Testis (tissue), 3 donors: ENCODE data around the gene IL4I1. TPM values are rescaled to one million over a fixed set of nuclear protein-coding genes. Genes with fewer than 3 reads are reported as not detected.

Experiments
- DNase-seq: peaks from one replicate; pipeline ENCODE4 v3.0.0-alpha.2; 2019
- H3K27ac ChIP-seq, 2 donors: fragments of 200-600 bp; sonication (generic); one replicate each; pipeline ENCODE4 v1.5.1; 2019
- H3K27me3 ChIP-seq: fragments of 200-600 bp; sonication (generic); one replicate; pipeline ENCODE4 v1.5.1; 2019
- H3K36me3 ChIP-seq: fragments of 200-600 bp; sonication (generic); one replicate; pipeline ENCODE4 v1.5.1; 2017; ENCODE audit warnings: low read depth; ENCODE audit errors: missing control alignments
- H3K4me1 ChIP-seq: fragments of 200-600 bp; sonication (generic); one replicate; pipeline ENCODE4 v1.5.1; 2019
- H3K4me3 ChIP-seq, 2 donors: fragments of 200-600 bp; sonication (generic); one replicate each; pipeline ENCODE4 v1.5.1; 2017 to 2019
- H3K9me3 ChIP-seq: fragments of 200-600 bp; sonication (generic); one replicate; pipeline ENCODE4 v1.5.1; 2017
- POLR2A ChIP-seq: fragments of 450-650 bp; IDR thresholded peaks from one replicate; pipeline ENCODE4 v1.6.1; 2017; ENCODE audit warnings: antibody characterized with exemption, mild to moderate bottlenecking, moderate library complexity
- WGBS, 2 donors: methylation state at CpG; one replicate each; pipeline ENCODE4 v1.1.5; 2018; 5-methylcytosine and 5-hydroxymethylcytosine counted together
- intact Hi-C: fragments of 100-400 bp; cut with DNase I; formaldehyde crosslinking; loops from one replicate; pipeline ENCODE4 v1.15.1; 2023; ENCODE audit warnings: low total_unique reads
- polyA plus RNA-seq: library from polyadenylated mRNA; stranded (reverse); fragments of 350-450 nt; fragmentation: Illumina TruSeq; extraction: RNeasy Lipid Tissue Mini Kit (QIAGEN cat#74804); gene quantifications from one replicate; pipeline ENCODE4 v1.2.3, GENCODE V29; 2014; ENCODE audit warnings: low read depth, low replicate concordance; ENCODE audit not compliant: insufficient read depth
- total RNA-seq, 2 donors: library from RNA; depleted of rRNA; stranded (reverse); fragments of >200 nt; gene quantifications; one replicate each; pipeline ENCODE4 v1.2.3, GENCODE V29; 2016
- TF ChIP-seq, protein P1 (sequence below), 3 experiments: fragments of 450-650 bp in 2 of 3; fragments of 200-600 bp in 1 of 3; sonication (generic) in 1 of 3; IDR thresholded peaks; one replicate each; pipeline ENCODE4 v1.5.1; 2016 to 2019; ENCODE audit warnings: antibody characterized with exemption in 3 of 3, mild to moderate bottlenecking in 2 of 3, moderate library complexity in 1 of 3

The IL4I1 gene
- total and polyA plus RNA-seq, 3 donors from 2014 or later = 17.1 to 61.9 (median 20.4) TPM

DNA sequence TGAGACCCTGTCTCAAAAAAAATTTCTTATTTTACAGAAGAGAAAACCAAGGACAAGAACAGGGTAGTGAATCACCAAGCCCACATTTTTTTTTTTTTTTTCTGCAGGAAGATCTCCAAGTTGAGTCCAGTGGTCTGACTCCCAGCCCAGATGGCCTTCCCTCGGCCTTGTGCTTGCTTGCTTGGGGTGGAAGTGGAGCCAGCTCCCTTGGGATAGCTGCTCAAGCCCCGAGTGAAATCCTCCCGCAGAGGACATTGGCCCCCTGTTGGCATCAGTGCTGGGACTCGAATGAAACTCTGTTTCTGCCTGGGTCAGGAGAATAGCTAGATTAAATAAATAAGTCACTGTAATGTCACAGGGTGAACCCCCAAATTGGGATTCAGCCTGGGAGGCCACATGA, 42.0 kb upstream of the IL4I1 start:
- DNase-seq = peak; percentile 50
- intact Hi-C loops = no loop called here
- H3K9me3 ChIP-seq = no peaks in the 10 kb centered on the region
- H3K4me3 ChIP-seq = no peak overlapping the region
- H3K36me3 ChIP-seq = no peaks in the 10 kb centered on the region
- H3K4me1 ChIP-seq = peaks cover 7% of the 10 kb centered on the region
- TF ChIP-seq POLR2A = no peak
- TF ChIP-seq, protein P1, sequence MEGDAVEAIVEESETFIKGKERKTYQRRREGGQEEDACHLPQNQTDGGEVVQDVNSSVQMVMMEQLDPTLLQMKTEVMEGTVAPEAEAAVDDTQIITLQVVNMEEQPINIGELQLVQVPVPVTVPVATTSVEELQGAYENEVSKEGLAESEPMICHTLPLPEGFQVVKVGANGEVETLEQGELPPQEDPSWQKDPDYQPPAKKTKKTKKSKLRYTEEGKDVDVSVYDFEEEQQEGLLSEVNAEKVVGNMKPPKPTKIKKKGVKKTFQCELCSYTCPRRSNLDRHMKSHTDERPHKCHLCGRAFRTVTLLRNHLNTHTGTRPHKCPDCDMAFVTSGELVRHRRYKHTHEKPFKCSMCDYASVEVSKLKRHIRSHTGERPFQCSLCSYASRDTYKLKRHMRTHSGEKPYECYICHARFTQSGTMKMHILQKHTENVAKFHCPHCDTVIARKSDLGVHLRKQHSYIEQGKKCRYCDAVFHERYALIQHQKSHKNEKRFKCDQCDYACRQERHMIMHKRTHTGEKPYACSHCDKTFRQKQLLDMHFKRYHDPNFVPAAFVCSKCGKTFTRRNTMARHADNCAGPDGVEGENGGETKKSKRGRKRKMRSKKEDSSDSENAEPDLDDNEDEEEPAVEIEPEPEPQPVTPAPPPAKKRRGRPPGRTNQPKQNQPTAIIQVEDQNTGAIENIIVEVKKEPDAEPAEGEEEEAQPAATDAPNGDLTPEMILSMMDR (IDR thresholded peaks at IDR 0.05) = no peak
- H3K27ac ChIP-seq = no peak overlapping the region
- no peaks in the 10 kb centered on the region for H3K27me3 ChIP-seq
- 19 to 40% methylated on average over 4 of the region's 4 CpGs for WGBS, 2 donors

DNA sequence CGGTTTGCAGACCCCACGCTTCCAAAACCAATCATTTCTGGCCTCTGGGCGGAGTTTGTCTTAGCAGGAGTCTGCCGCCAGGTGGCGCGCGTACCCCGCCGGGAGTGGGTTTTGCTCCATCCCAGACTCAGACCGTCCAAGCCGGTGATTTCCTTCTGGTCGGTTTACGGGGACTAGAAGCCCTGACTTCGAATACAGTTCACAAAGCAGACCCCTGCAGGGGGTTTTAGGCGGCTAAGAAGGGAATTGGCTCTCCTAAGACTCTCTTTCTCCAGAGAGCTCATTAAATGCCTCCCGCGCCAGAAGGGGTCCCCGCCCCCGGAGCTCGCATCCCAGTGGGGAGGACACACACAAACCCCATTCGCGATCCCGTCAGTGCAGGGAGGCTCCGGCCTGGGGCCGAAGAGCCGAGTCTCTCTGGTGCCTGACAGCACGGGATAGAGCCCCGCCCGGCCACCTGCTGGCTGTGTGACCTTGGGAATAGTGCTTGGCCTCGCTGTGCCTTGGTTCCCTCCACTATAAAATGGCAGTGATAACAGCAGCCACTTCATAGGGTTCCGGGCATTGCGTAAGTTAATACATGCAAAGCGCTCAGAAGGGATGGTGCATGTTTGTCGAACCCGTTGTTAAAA, 41.2 kb upstream of the IL4I1 start:
- no peaks in the 10 kb centered on the region for H3K9me3 ChIP-seq
- no peaks in the 10 kb centered on the region for H3K36me3 ChIP-seq
- TF ChIP-seq, protein P1 (IDR thresholded peaks at IDR 0.05) = peak; percentile 94 to 97 (median 95)
- TF ChIP-seq POLR2A = no peak
- peak; percentile 86 for DNase-seq
- peak overlapping the region; percentile 41 to 49 for H3K4me3 ChIP-seq
- H3K27ac ChIP-seq = no peak overlapping the region
- intact Hi-C loops = no loop called here
- 5 to 7% methylated on average over 19 to 35 of the region's 35 CpGs for WGBS, 2 donors
- no peaks in the 10 kb centered on the region for H3K27me3 ChIP-seq
- peaks cover 7% of the 10 kb centered on the region for H3K4me1 ChIP-seq

DNA sequence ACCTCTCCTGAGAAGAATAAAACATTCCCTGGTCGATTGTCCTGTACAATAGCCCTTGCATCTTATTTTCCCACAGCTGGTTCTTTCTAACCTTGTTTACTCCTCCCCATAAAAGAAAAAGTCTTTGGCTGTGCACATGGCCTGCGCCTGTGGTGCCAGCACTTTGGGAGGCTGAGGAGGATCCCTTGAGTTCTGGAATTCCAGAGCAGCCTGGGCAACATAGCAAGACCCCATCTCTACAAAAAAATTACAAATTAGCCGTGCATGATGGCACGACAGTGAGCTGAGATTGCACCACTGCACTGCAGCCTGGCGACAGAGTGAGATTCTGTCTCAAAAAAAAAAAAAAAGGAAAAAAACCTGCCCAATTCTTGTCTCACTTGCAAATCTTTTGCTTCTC, 39.9 kb upstream of the IL4I1 start:
- no peak overlapping the region for H3K27ac ChIP-seq
- no peaks in the 10 kb centered on the region for H3K36me3 ChIP-seq
- H3K4me1 ChIP-seq = peaks cover 7% of the 10 kb centered on the region
- H3K4me3 ChIP-seq = no peak overlapping the region
- 72 to 76% methylated on average over 5 of the region's 5 CpGs for WGBS, 2 donors
- intact Hi-C loops = no loop called here
- no peak for TF ChIP-seq POLR2A
- H3K27me3 ChIP-seq = no peaks in the 10 kb centered on the region
- DNase-seq = no peak
- no peaks in the 10 kb centered on the region for H3K9me3 ChIP-seq

DNA sequence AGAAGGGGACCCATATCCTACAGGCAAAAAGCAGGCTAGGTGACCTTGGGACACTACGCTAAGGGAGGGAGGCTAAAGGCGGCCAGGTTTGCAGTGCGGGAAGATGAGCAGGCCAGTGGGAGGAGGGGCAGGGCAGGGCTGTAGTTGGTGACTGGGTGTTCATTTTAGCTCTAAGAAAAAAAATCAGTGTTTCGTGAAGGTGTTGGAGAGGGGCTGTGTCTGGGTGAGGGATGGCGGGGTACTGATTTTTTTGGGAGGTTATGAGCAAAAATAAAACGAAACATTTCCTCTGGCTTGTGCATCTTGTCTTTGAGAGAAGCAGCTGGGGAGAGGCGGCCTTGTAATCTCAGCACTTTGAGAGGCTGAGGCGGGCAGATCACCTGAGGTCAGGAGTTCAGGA, 37.0 kb upstream of the IL4I1 start:
- no peak overlapping the region for H3K4me3 ChIP-seq
- WGBS, 2 donors = 80 to 86% methylated on average over 8 of the region's 8 CpGs
- H3K36me3 ChIP-seq = no peaks in the 10 kb centered on the region
- H3K27me3 ChIP-seq = no peaks in the 10 kb centered on the region
- intact Hi-C loops = no loop called here
- no peak overlapping the region for H3K27ac ChIP-seq
- no peak for DNase-seq
- H3K4me1 ChIP-seq = peaks cover 7% of the 10 kb centered on the region
- no peak for TF ChIP-seq POLR2A
- TF ChIP-seq, protein P1 (IDR thresholded peaks at IDR 0.05) = no peak
- no peaks in the 10 kb centered on the region for H3K9me3 ChIP-seq

DNA sequence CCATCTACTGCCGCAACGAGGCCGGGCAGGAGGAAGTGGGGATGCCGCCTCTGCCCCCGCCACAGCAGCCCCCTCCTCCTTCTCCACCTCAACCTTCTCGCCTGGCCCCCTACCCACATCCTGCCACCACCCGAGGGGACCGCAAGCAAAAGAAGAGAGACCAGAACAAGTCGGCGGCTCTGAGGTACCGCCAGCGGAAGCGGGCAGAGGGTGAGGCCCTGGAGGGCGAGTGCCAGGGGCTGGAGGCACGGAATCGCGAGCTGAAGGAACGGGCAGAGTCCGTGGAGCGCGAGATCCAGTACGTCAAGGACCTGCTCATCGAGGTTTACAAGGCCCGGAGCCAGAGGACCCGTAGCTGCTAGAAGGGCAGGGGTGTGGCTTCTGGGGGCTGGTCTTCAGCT, 36.0 kb upstream of the IL4I1 start:
- no peak for DNase-seq
- Histone ChIP-seq H3K4me3 (no peak overlapping the region), H3K27me3 (no peaks in the 10 kb centered on the region), H3K36me3 (no peaks in the 10 kb centered on the region), H3K27ac (no peak overlapping the region), H3K4me1 (peaks cover 9% of the 10 kb centered on the region), H3K9me3 (no peaks in the 10 kb centered on the region)
- WGBS, 2 donors = 88 to 94% methylated on average over 23 to 25 of the region's 25 CpGs
- no peak for TF ChIP-seq POLR2A
- TF ChIP-seq, protein P1 (IDR thresholded peaks at IDR 0.05) = no peak
- intact Hi-C loops = no loop called here
